DMS153 (cell line): ENCODE data around the gene INPP5A.
"Not testable (repeated sequence)": the region's sequence is repeated elsewhere in the genome, so short reads cannot be mapped to it uniquely, and the experiment has no call there.

Experiments used
- DNase-seq: peaks from one replicate; lab custom pipeline; 2025; lab: John Stamatoyannopoulos, UW

INPP5A gene

GRCh38 chr10:132825783-132826523 is 288.4 kb downstream of the INPP5A start:
- DNase-seq: not testable (repeated sequence)

- no peak for DNase-seq
These were observed 289.2 kb downstream of the INPP5A start for GRCh38 chr10:132826524-132827422.

- DNase-seq: no peak
These were observed 289.8 kb downstream of the INPP5A start for GRCh38 chr10:132827423-132827789.

- DNase-seq: no peak
These were observed 290.4 kb downstream of the INPP5A start for GRCh38 chr10:132827861-132828539.

GRCh38 chr10:132828681-132829080 is 291.1 kb downstream of the INPP5A start:
- no peak for DNase-seq

- DNase-seq: no peak
These were observed 291.8 kb downstream of the INPP5A start for GRCh38 chr10:132829403-132829802.

- no peak for DNase-seq
These were observed 294.8 kb downstream of the INPP5A start for GRCh38 chr10:132832186-132832969.
